H1 (cell line): Measurements from ENCODE around the gene SLC30A7. TPM values are rescaled to one million over a fixed set of nuclear protein-coding genes. Genes with fewer than 3 reads are reported as not detected.

Experiments used
- CTCF ChIA-PET: fragments of 300-600 bp; sonication (Branson Sonifier 250); formaldehyde crosslinking; loops from one replicate; lab custom pipeline; 2021; ENCODE audit not compliant: partially characterized antibody; lab: Charles Lee
- POLR2A ChIA-PET: fragments of 300-600 bp; sonication (Branson Sonifier 250); formaldehyde crosslinking; loops from one replicate; lab custom pipeline; 2021; ENCODE audit warnings: inconsistent platforms; ENCODE audit not compliant: partially characterized antibody; lab: Charles Lee
- DNase-seq, 2 experiments: peaks; one replicate each; pipeline versions ENCODE4 v3.0.0 to v3.0.0-alpha.2; 2010 to 2022; ENCODE audit warnings: low spot score in 2 of 2, low read depth in 1 of 2, mixed read lengths in 1 of 2
- FAIRE-seq: peaks from 2 replicates; lab custom pipeline; 2011; peaks lifted over from hg19 to GRCh38; lab: Jason Lieb, UNC
- H2AFZ ChIP-seq: 2 replicates; pipeline ENCODE4 v1.8.1; 2012; ENCODE audit warnings: low read length, inconsistent platforms
- H2AK5ac ChIP-seq: 2 replicates; pipeline ENCODE4 v1.6.1; 2013; ENCODE audit warnings: low read depth, low read length
- H2BK120ac ChIP-seq: replicated peaks from 2 replicates; pipeline ENCODE3; 2013; ENCODE audit warnings: low read depth, low read length, inconsistent platforms
- H2BK12ac ChIP-seq: 2 replicates; pipeline ENCODE4 v1.6.1; 2013; ENCODE audit warnings: low read depth, low read length
- H2BK15ac ChIP-seq: 2 replicates; pipeline ENCODE4 v1.6.1; 2013; ENCODE audit warnings: low read length
- H2BK20ac ChIP-seq: 2 replicates; pipeline ENCODE4 v1.6.1; 2013; ENCODE audit warnings: low read length
- H2BK5ac ChIP-seq: 2 replicates; pipeline ENCODE4 v1.6.1; 2013; ENCODE audit warnings: low read depth, low read length
- H3K14ac ChIP-seq: 2 replicates; pipeline ENCODE4 v1.6.1; 2013; ENCODE audit warnings: inconsistent platforms; ENCODE audit not compliant: insufficient read length
- H3K18ac ChIP-seq: 2 replicates; pipeline ENCODE4 v1.6.1; 2013; ENCODE audit warnings: low read length; ENCODE audit errors: extremely low read depth
- H3K23ac ChIP-seq: 2 replicates; pipeline ENCODE4 v1.6.1; 2013; ENCODE audit warnings: inconsistent platforms; ENCODE audit not compliant: insufficient read length
- H3K23me2 ChIP-seq: 2 replicates; pipeline ENCODE4 v1.6.1; 2013; ENCODE audit warnings: low read depth, low read length
- H3K27ac ChIP-seq: 2 replicates; pipeline ENCODE4 v1.6.1; 2011; ENCODE audit warnings: low read depth, low read length, inconsistent platforms
- H3K27me3 ChIP-seq, 4 experiments: replicated peaks in 1 of 4; 1 replicate in 1 of 4; 2 replicates in 3 of 4; pipeline versions ENCODE4 v1.6.1 to v1.8.1; 2011 to 2013; ENCODE audit warnings: low read length in 3 of 4, mild to moderate bottlenecking in 3 of 4, inconsistent platforms in 2 of 4, mixed read lengths in 2 of 4, moderate library complexity in 1 of 4; ENCODE audit not compliant: control insufficient read depth in 3 of 4, insufficient read depth in 3 of 4; ENCODE audit errors: extremely low read depth in 1 of 4
- H3K36me3 ChIP-seq, 4 experiments: 2 replicates each; pipeline versions ENCODE4 v1.6.1 to v1.8.1; 2011 to 2013; ENCODE audit warnings: mild to moderate bottlenecking in 4 of 4, low read length in 3 of 4, moderate library complexity in 2 of 4, control low read depth in 1 of 4, inconsistent platforms in 1 of 4; ENCODE audit not compliant: insufficient read depth in 4 of 4, control insufficient read depth in 2 of 4
- H3K4ac ChIP-seq: replicated peaks from 2 replicates; pipeline ENCODE3; 2013; ENCODE audit warnings: low read length, low read depth, mixed read lengths, inconsistent platforms; ENCODE audit not compliant: insufficient read length
- H3K4me1 ChIP-seq, 4 experiments: replicated peaks in 1 of 4; 1 replicate in 1 of 4; 2 replicates in 3 of 4; pipeline versions ENCODE4 v1.6.1 to v1.8.1; 2011 to 2013; ENCODE audit warnings: low read length in 3 of 4, inconsistent platforms in 2 of 4, mixed read lengths in 1 of 4; ENCODE audit not compliant: insufficient read depth in 4 of 4, control insufficient read depth in 3 of 4
- H3K4me2 ChIP-seq, 2 experiments: 2 replicates each; pipeline versions ENCODE4 v1.6.1 to v1.8.1; 2011 to 2013; ENCODE audit warnings: low read depth in 2 of 2, low read length in 2 of 2, control low read depth in 1 of 2, inconsistent platforms in 1 of 2, mild to moderate bottlenecking in 1 of 2; ENCODE audit not compliant: insufficient read depth in 1 of 2
- H3K4me3 ChIP-seq, 4 experiments: fragments of 200-600, 300-600 bp in 1 of 4; sonication (generic), shearing (Covaris generic), sonication (Bioruptor Twin) in 1 of 4; 2 replicates each; pipeline versions ENCODE4 v1.5.1 to v1.8.1; 2011 to 2016; ENCODE audit warnings: low read length in 4 of 4, low read depth in 3 of 4, control low read depth in 2 of 4, inconsistent platforms in 2 of 4, mild to moderate bottlenecking in 2 of 4, mixed read lengths in 1 of 4, moderate library complexity in 1 of 4; ENCODE audit not compliant: insufficient read depth in 2 of 4; ENCODE audit errors: extremely low read depth in 1 of 4
- H3K56ac ChIP-seq: replicated peaks from 2 replicates; pipeline ENCODE3; 2013; ENCODE audit warnings: low read depth, mild to moderate bottlenecking, mixed read lengths, low read length, inconsistent platforms; ENCODE audit not compliant: insufficient read length
- H3K79me1 ChIP-seq: 2 replicates; pipeline ENCODE4 v1.6.1; 2013; ENCODE audit warnings: low read depth, low read length, control low read depth
- H3K79me2 ChIP-seq, 2 experiments: 2 replicates each; pipeline versions ENCODE4 v1.6.1 to v1.8.1; 2012 to 2013; ENCODE audit warnings: low read length in 2 of 2, mild to moderate bottlenecking in 2 of 2, inconsistent platforms in 1 of 2; ENCODE audit not compliant: insufficient read depth in 2 of 2, control insufficient read depth in 1 of 2
- H3K9ac ChIP-seq, 4 experiments: replicated peaks in 1 of 4; 1 replicate in 1 of 4; 2 replicates in 3 of 4; pipeline versions ENCODE4 v1.6.1 to v1.8.1; 2011 to 2013; ENCODE audit warnings: low read depth in 3 of 4, low read length in 3 of 4, control low read depth in 2 of 4, mild to moderate bottlenecking in 2 of 4, moderate library complexity in 2 of 4, inconsistent platforms in 1 of 4; ENCODE audit errors: extremely low read depth in 1 of 4
- H3K9me3 ChIP-seq, 2 experiments: 2 replicates each; pipeline versions ENCODE4 v1.6.1 to v1.8.1; 2012 to 2013; ENCODE audit warnings: mild to moderate bottlenecking in 2 of 2, moderate library complexity in 2 of 2, control low read depth in 1 of 2, inconsistent platforms in 1 of 2, low read depth in 1 of 2, low read length in 1 of 2, mixed read lengths in 1 of 2; ENCODE audit not compliant: insufficient read depth in 2 of 2
- H4K20me1 ChIP-seq, 2 experiments: replicated peaks in 1 of 2; 2 replicates each; pipeline versions ENCODE3 to v1.8.1; 2011 to 2013; ENCODE audit warnings: inconsistent platforms in 2 of 2, low read length in 2 of 2, mild to moderate bottlenecking in 1 of 2; ENCODE audit not compliant: insufficient read depth in 2 of 2, control insufficient read depth in 1 of 2
- H4K5ac ChIP-seq: 2 replicates; pipeline ENCODE4 v1.6.1; 2013; ENCODE audit warnings: low read length, low read depth, mixed read lengths, inconsistent platforms; ENCODE audit not compliant: insufficient read length
- H4K8ac ChIP-seq: 2 replicates; pipeline ENCODE4 v1.8.0; 2013; ENCODE audit warnings: mild to moderate bottlenecking, moderate library complexity, low read length, inconsistent platforms; ENCODE audit not compliant: insufficient read depth; ENCODE audit errors: extremely low read depth
- H4K91ac ChIP-seq: replicated peaks from 2 replicates; pipeline ENCODE3; 2013; ENCODE audit warnings: low read length, mixed read lengths, inconsistent platforms; ENCODE audit not compliant: insufficient read length
- ASH2L ChIP-seq: fragments of 200-600, 300-600 bp; sonication (generic); IDR thresholded peaks from one replicate; pipeline ENCODE4 v1.7.1; 2017; ENCODE audit warnings: low read length
- CBX8 ChIP-seq: fragments of 300-800, 300-1000 bp; sonication (generic); IDR thresholded peaks from 2 replicates; pipeline ENCODE4 v1.7.1; 2016; ENCODE audit warnings: low read depth, low read length, borderline replicate concordance
- CEBPB ChIP-seq: IDR thresholded peaks from 2 replicates; pipeline ENCODE4 v1.6.1; 2012; ENCODE audit warnings: low read depth, low read length
- CHD2 ChIP-seq: IDR thresholded peaks from 2 replicates; pipeline ENCODE4 v1.6.1; 2012; ENCODE audit warnings: low read length, improper control_type of control experiment
- SUZ12 ChIP-seq: fragments of 200-600 bp; sonication (generic); IDR thresholded peaks from 2 replicates; pipeline ENCODE4 v1.6.1; 2012; ENCODE audit warnings: mild to moderate bottlenecking, inconsistent platforms, low read length, moderate library complexity, mixed read lengths
- TBP ChIP-seq: IDR thresholded peaks from 2 replicates; pipeline ENCODE4 v1.6.1; 2011; ENCODE audit warnings: low read depth, low read length, improper control_type of control experiment
- WGBS, 2 experiments: shearing (Covaris generic) in 1 of 2; methylation state at CpG; one replicate each; pipeline versions ENCODE4 v1.1.6 to v1.1.7; 2013 to 2015; ENCODE audit warnings: low lambda C conversion rate in 2 of 2, mixed read lengths in 2 of 2, inconsistent platforms in 1 of 2, low coverage in 1 of 2, missing lambda C conversion rate in 1 of 2; ENCODE audit not compliant: insufficient replicate concordance in 2 of 2, insufficient coverage in 1 of 2, insufficient read length in 1 of 2; ENCODE audit errors: extremely low coverage in 1 of 2, missing lambda C conversion rate in 1 of 2; 5-methylcytosine and 5-hydroxymethylcytosine counted together
- polyA plus RNA-seq, 7 experiments: library from polyadenylated mRNA; depleted of rRNA in 3 of 7; stranded (reverse) in 5 of 7; unstranded in 2 of 7; fragments of >200 nt in 5 of 7; fragments of 200-250 nt in 2 of 7; gene quantifications; 1 replicate in 5 of 7; 2 replicates in 1 of 7; 4 replicates in 1 of 7; pipeline versions ENCODE4 v1.2.1 to v1.2.3, GENCODE V29; 2011 to 2013; ENCODE audit warnings: missing spikeins in 2 of 7, mixed read lengths in 2 of 7
- total RNA-seq: library from RNA; stranded (reverse); fragmentation: NEBNext Ultra II Directional; extraction: Animal tissue kit (Norgen Biotek cat#: 25700); gene quantifications from 2 replicates; pipeline ENCODE4 v1.2.1, GENCODE V29; 2021

SLC30A7 gene
- total and polyA plus RNA-seq, 2 of the 8 experiments (the other 6 are each of a cell fraction or from before 2014, with no cell fraction given), result 5.5 to 22.1 TPM

GRCh38 chr1:100941098-100941527 is 45.2 kb downstream of the SLC30A7 start:
- no peak overlapping the region for H3K4me2 ChIP-seq
- no peak overlapping the region for H3K27ac ChIP-seq
- H3K4ac ChIP-seq, result no peak overlapping the region
- H3K79me1 ChIP-seq, result no peaks in the 10 kb centered on the region
- DNase-seq (no peak), FAIRE-seq (no peak)
- H2BK5ac ChIP-seq, result no peak overlapping the region
- no peak overlapping the region for H2BK120ac ChIP-seq
- no peak overlapping the region for H2BK15ac ChIP-seq
- ChIA-PET CTCF (interaction anchor here (0.8 to 1.4 kb wide), 3 partner anchors 8 to 347 kb away, joined by 3 to 6 read pairs (median 3); no protein-coding TSS in a partner anchor), POLR2A (interaction anchor here (1.3 to 1.5 kb wide), 2 partner anchors 8 to 45 kb away, joined by 3 to 4 read pairs; partner anchors contain the start of gene SLC30A7)
- H4K20me1 ChIP-seq, result no peaks in the 10 kb centered on the region
- H2AK5ac ChIP-seq, result no peak overlapping the region
- H3K79me2 ChIP-seq, result no peaks in the 10 kb centered on the region; a peak in 1 of 4 replicates
- no peak overlapping the region for H3K18ac ChIP-seq
- no peak overlapping the region for H2AFZ ChIP-seq
- no peaks in the 10 kb centered on the region for H3K27me3 ChIP-seq
- H3K23ac ChIP-seq, result no peak overlapping the region
- H4K8ac ChIP-seq, result no peak overlapping the region
- H4K91ac ChIP-seq, result no peak overlapping the region
- no peaks in the 10 kb centered on the region for H3K9me3 ChIP-seq
- H3K56ac ChIP-seq, result no peak overlapping the region
- H3K36me3 ChIP-seq, result peaks cover 0 to 22% (median 3%) of the 10 kb centered on the region in 4 experiments; a peak in 2 of 8 replicates
- H3K23me2 ChIP-seq, result no peaks in the 10 kb centered on the region; the same call in 1 of the 2 replicates
- 69% methylated on average over 1 of the region's 1 CpG; no CpG with 5 or more reads in 1 of the 2 experiments for WGBS, 2 experiments
- H3K4me1 ChIP-seq, result no peaks in the 10 kb centered on the region
- no peak overlapping the region for H2BK20ac ChIP-seq
- no peak overlapping the region for H4K5ac ChIP-seq
- H3K4me3 ChIP-seq, result no peak overlapping the region
- H2BK12ac ChIP-seq, result no peak overlapping the region
- no peak overlapping the region for H3K14ac ChIP-seq
- TF ChIP-seq CBX8 (no peak), CEBPB (no peak), ASH2L (no peak), SUZ12 (no peak), TBP (no peak), CHD2 (no peak)
- H3K9ac ChIP-seq, result no peak overlapping the region
